Measurements from ENCODE around the gene TREH. TPM values are rescaled to one million over a fixed set of nuclear protein-coding genes. Genes with fewer than 3 reads are reported as not detected.
"Not testable (repeated sequence)": the region's sequence is repeated elsewhere in the genome, so short reads cannot be mapped to it uniquely, and the experiment has no call there.

Gene TREH
- total RNA-seq, 4 donors from 2014 or later: not detected

- no peaks in the 10 kb centered on the region for H3K9me3 ChIP-seq
- peak overlapping the region; percentile 36 to 99 (median 86) for H3K27ac ChIP-seq
- H3K36me3 ChIP-seq: peaks cover 5 to 41% (median 9%) of the 10 kb centered on the region in 3 donors
- no peak for DNase-seq (ENCODE audit: low spot score in 2 of 2)
- peaks cover 5 to 97% (median 69%) of the 10 kb centered on the region in 4 donors for H3K4me1 ChIP-seq
- H3K27me3 ChIP-seq: no peaks in the 10 kb centered on the region
- WGBS, 2 donors: 53 to 58% methylated on average over 6 of the region's 6 CpGs
- TF ChIP-seq EP300 (IDR thresholded peaks at IDR 0.05) (no peak), POLR2A (IDR thresholded peaks at IDR 0.05) (no peak), CTCF (IDR thresholded peaks at IDR 0.05) (no peak)
- no peak overlapping the region for H3K4me3 ChIP-seq
These were observed 64.0 kb downstream of the TREH start for GRCh38 chr11:118615282-118615975.

- H3K4me3 ChIP-seq: no peak overlapping the region
- no peaks in the 10 kb centered on the region for H3K9me3 ChIP-seq
- H3K27ac ChIP-seq: peak overlapping the region in 3 of 4 donors; percentile 22 to 99 (median 98)
- no peaks in the 10 kb centered on the region for H3K27me3 ChIP-seq
- DNase-seq (ENCODE audit: low spot score in 2 of 2): no peak
- H3K36me3 ChIP-seq: peaks cover 5 to 41% (median 9%) of the 10 kb centered on the region in 3 donors
- H3K4me1 ChIP-seq: peaks cover 2 to 97% (median 67%) of the 10 kb centered on the region in 4 donors
- 80 to 85% methylated on average over 7 of the region's 7 CpGs for WGBS, 2 donors
- no peak for TF ChIP-seq CTCF (IDR thresholded peaks at IDR 0.05)
- TF ChIP-seq POLR2A (IDR thresholded peaks at IDR 0.05): no peak
- TF ChIP-seq EP300 (IDR thresholded peaks at IDR 0.05): no peak
These were observed 64.9 kb downstream of the TREH start for GRCh38 chr11:118614511-118614910.

- H3K9me3 ChIP-seq: no peaks in the 10 kb centered on the region
- peaks cover 0 to 87% (median 57%) of the 10 kb centered on the region in 4 donors for H3K4me1 ChIP-seq
- WGBS, 2 donors: 6 to 7% methylated on average over 7 of the region's 7 CpGs
- H3K27ac ChIP-seq: peak overlapping the region; percentile 60 to 99 (median 98)
- no peak for TF ChIP-seq POLR2A (IDR thresholded peaks at IDR 0.05)
- TF ChIP-seq CTCF (IDR thresholded peaks at IDR 0.05): no peak
- TF ChIP-seq EP300 (IDR thresholded peaks at IDR 0.05): peak in 1 of 2 donors; percentile 46
- DNase-seq (ENCODE audit: low spot score in 2 of 2): no peak
- peaks cover 5 to 41% (median 9%) of the 10 kb centered on the region in 3 donors for H3K36me3 ChIP-seq
- H3K4me3 ChIP-seq: peak overlapping the region in 1 of 4 donors; percentile 14
- H3K27me3 ChIP-seq: no peaks in the 10 kb centered on the region
These were observed 67.1 kb downstream of the TREH start for GRCh38 chr11:118612378-118612777.

- H3K4me3 ChIP-seq: peak overlapping the region in 2 of 4 donors; percentile 59 to 68
- H3K4me1 ChIP-seq: peaks cover 0 to 84% (median 55%) of the 10 kb centered on the region in 4 donors
- not testable (repeated sequence) for H3K9me3 ChIP-seq; H3K27me3 ChIP-seq; DNase-seq (ENCODE audit: low spot score in 2 of 2)
- peaks cover under 1 to 32% (median 9%) of the 10 kb centered on the region in 3 donors for H3K36me3 ChIP-seq
- 48 to 55% methylated on average over 19 of the region's 19 CpGs for WGBS, 2 donors
- H3K27ac ChIP-seq: peak overlapping the region; percentile 98 to 99 (median 98)
These were observed 68.0 kb downstream of the TREH start for GRCh38 chr11:118611433-118611795.

GRCh38 chr11:118610773-118611432, 68.5 kb downstream of the TREH start:
- H3K9me3 ChIP-seq: no peaks in the 10 kb centered on the region
- peak overlapping the region; percentile 59 to 86 (median 72) for H3K4me3 ChIP-seq
- TF ChIP-seq CTCF (IDR thresholded peaks at IDR 0.05): peak; percentile 85 to 94 (median 91)
- peak in 1 of 2 donors; percentile 31 for TF ChIP-seq POLR2A (IDR thresholded peaks at IDR 0.05)
- TF ChIP-seq EP300 (IDR thresholded peaks at IDR 0.05): peak in 1 of 2 donors; percentile 69
- H3K27ac ChIP-seq: peak overlapping the region; percentile 98 to 99 (median 98)
- peaks cover 0 to 27% (median 7%) of the 10 kb centered on the region in 3 donors for H3K36me3 ChIP-seq
- H3K4me1 ChIP-seq: peaks cover 0 to 84% (median 57%) of the 10 kb centered on the region in 4 donors
- DNase-seq (ENCODE audit: low spot score in 2 of 2): peak; percentile 86
- H3K27me3 ChIP-seq: no peaks in the 10 kb centered on the region
- WGBS, 2 donors: 3 to 6% methylated on average over 24 to 50 of the region's 54 CpGs
